Fibroblast of pulmonary artery (primary cell): ENCODE data around the gene MVK.

Experiments used
- DNase-seq: peaks from one replicate; pipeline ENCODE4 v3.0.0-alpha.2; 2010; ENCODE audit warnings: low read depth
- H3K4me3 ChIP-seq: replicated peaks from 2 replicates; pipeline ENCODE4 v1.5.1; 2011; ENCODE audit warnings: low read depth, mild to moderate bottlenecking, control low read depth, low read length, moderate library complexity
- CTCF ChIP-seq: IDR thresholded peaks from 2 replicates; pipeline ENCODE4 v1.5.1; 2011; ENCODE audit warnings: mild to moderate bottlenecking, control low read depth, low read length, inconsistent platforms; ENCODE audit errors: missing control alignments

The MVK gene

GRCh38 chr12:109604132-109604585 lies 30.6 kb downstream of the MVK start:
- TF ChIP-seq CTCF, result no peak
- H3K4me3 ChIP-seq, result no peak overlapping the region
- DNase-seq, result no peak

GRCh38 chr12:109605016-109605415 lies 31.4 kb downstream of the MVK start:
- TF ChIP-seq CTCF, result no peak
- no peak for DNase-seq
- H3K4me3 ChIP-seq, result no peak overlapping the region

- no peak for TF ChIP-seq CTCF
- no peak for DNase-seq
- H3K4me3 ChIP-seq, result no peak overlapping the region
Measured at GRCh38 chr12:109605599-109606228, 32.1 kb downstream of the MVK start.

GRCh38 chr12:109606320-109607028 lies 32.9 kb downstream of the MVK start:
- no peak overlapping the region for H3K4me3 ChIP-seq
- no peak for DNase-seq
- TF ChIP-seq CTCF, result no peak

- no peak overlapping the region for H3K4me3 ChIP-seq
- DNase-seq, result no peak
- TF ChIP-seq CTCF, result no peak
Measured at GRCh38 chr12:109607618-109608017, 34.0 kb downstream of the MVK start.

- no peak for TF ChIP-seq CTCF
- no peak overlapping the region for H3K4me3 ChIP-seq
- DNase-seq, result no peak
Measured at GRCh38 chr12:109608270-109608669, 34.7 kb downstream of the MVK start.
